Omental fat pad (tissue), 4 donors: ENCODE measurements around the gene DDX49. TPM values are rescaled to one million over a fixed set of nuclear protein-coding genes. Genes with fewer than 3 reads are reported as not detected.

Experiments
- ATAC-seq: fragments of 150-250 bp; one replicate; pipeline ENCODE4 v1.9.1; 2016; ENCODE audit warnings: mild to moderate bottlenecking, moderate library complexity; ENCODE audit not compliant: low FRiP score
- DNase-seq: peaks from one replicate; pipeline ENCODE4 v3.0.0-alpha.2; 2019; ENCODE audit warnings: low spot score
- CTCF ChIP-seq, 3 donors: fragments of 450-650 bp; IDR thresholded peaks; one replicate each; pipeline ENCODE4 v1.5.1; 2016 to 2017; ENCODE audit warnings: antibody characterized with exemption in 3 of 3, mild to moderate bottlenecking in 3 of 3, moderate library complexity in 2 of 3
- total RNA-seq, 4 donors: library from RNA; depleted of rRNA; stranded (reverse); fragments of >200 nt; gene quantifications; one replicate each; pipeline ENCODE4 v1.1.0, GENCODE V29; 2016

The DDX49 gene
- total RNA-seq, 4 donors from 2014 or later = 29.8 to 73.9 (median 36.6) TPM

- ATAC-seq = no peak
- no peak for TF ChIP-seq CTCF (IDR thresholded peaks at IDR 0.05)
- DNase-seq = no peak
Measured at GRCh38 chr19:18897094-18898029, 22.2 kb upstream of the DDX49 start.

GRCh38 chr19:18898081-18898606, 21.4 kb upstream of the DDX49 start:
- ATAC-seq = no peak
- TF ChIP-seq CTCF (IDR thresholded peaks at IDR 0.05) = no peak
- DNase-seq = no peak

- no peak for TF ChIP-seq CTCF (IDR thresholded peaks at IDR 0.05)
- no peak for ATAC-seq
- DNase-seq = no peak
Measured at GRCh38 chr19:18898607-18899408, 20.7 kb upstream of the DDX49 start.

- DNase-seq = no peak
- TF ChIP-seq CTCF (IDR thresholded peaks at IDR 0.05) = no peak
- ATAC-seq = no peak
Measured at GRCh38 chr19:18899624-18900560, 19.6 kb upstream of the DDX49 start.

- ATAC-seq (no peak), DNase-seq (no peak)
- no peak for TF ChIP-seq CTCF (IDR thresholded peaks at IDR 0.05)
Measured at GRCh38 chr19:18900700-18901481, 18.6 kb upstream of the DDX49 start.
